KOPT-K1 (cell line): ENCODE results near the gene FZD4.
"Not testable (repeated sequence)": the region's sequence is repeated elsewhere in the genome, so short reads cannot be mapped to it uniquely, and the experiment has no call there.

Experiments
- H3K27ac ChIP-seq: fragments of 200-600 bp; sonication (generic); 2 replicates; pipeline ENCODE4 v1.5.1; 2016; ENCODE audit warnings: antibody characterized with exemption, mild to moderate bottlenecking, low read depth, low read length; ENCODE audit not compliant: poor library complexity, severe bottlenecking
- H3K36me3 ChIP-seq: fragments of 200-600 bp; sonication (generic); 2 replicates; pipeline ENCODE4 v1.5.1; 2017; ENCODE audit warnings: antibody characterized with exemption, mild to moderate bottlenecking, low read length, moderate library complexity; ENCODE audit not compliant: insufficient read depth
- H3K9me3 ChIP-seq: fragments of 200-600 bp; sonication (generic); 2 replicates; pipeline ENCODE4 v1.5.1; 2017; ENCODE audit warnings: antibody characterized with exemption, low read length, mild to moderate bottlenecking; ENCODE audit not compliant: insufficient read depth, poor library complexity, severe bottlenecking

Gene FZD4

DNA sequence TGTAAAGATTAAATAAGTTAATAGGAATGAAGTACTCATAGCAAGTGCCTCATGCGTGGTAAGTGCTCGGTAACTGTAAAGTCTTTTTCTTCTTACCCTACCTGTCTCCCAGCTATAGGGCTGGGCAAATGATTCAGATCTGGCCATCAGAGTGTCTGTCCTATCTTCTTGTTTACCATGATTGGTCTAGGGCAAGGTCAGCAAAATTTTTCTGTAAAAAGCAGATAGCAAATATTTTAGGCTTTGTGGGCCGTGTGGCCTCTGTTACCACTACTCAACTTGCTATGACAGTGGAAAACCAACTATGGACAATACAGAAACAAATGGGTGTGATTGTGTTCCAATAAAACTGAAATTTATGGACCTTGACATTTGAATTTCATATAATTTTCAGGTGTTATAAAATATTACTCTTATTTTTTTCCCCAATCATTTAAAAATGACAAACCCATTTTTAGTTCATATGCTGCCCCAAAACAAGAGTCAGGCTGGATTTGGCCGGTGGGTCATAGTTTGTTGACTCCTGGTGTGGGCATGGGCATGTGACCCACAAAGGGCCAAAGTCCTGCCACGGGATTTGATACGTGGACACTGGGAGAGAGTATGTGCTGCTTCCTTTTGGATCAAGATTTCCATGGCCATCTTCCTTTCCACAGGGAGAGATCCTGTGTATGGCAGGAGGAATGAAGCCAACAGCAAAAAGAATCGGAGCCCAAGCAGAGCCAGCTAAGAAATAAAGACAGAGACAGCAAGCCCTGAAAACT, 26.8 kb upstream of the FZD4 start:
- no peak overlapping the region for H3K27ac ChIP-seq
- H3K36me3 ChIP-seq: no peaks in the 10 kb centered on the region
- no peaks in the 10 kb centered on the region for H3K9me3 ChIP-seq

DNA sequence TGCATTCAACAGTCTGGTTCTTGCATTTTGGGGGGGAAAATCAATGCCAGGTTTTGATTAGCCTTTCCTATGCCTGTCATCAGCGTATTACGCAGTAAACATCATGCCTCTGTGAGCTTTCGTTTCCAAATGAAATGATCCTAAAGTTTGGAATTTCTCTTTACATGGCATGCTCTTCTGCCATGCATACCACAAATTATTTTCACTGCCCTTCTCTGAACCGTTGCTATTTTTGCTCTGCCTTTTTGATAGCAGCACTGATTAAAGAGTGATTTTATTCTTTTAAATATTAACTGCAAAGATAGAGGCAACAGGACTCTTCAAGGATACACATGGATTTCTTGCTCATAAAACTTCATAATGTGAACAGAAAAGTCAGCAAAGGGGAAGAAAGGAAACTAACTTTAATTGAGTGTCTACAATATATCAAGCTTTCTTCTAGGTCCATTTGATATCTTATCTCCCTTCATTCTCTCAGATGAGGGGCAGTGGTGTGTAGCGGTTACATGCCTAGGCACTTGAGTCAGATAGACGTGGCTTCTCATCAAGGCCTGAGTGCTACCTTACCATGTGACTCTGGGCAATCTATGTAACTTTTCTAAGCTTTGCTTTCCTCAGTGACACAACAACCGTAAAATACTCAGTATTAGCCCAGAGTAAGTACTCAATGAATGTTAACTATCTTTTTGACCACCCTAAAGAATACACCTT, 25.0 kb upstream of the FZD4 start:
- Histone ChIP-seq H3K36me3 (no peaks in the 10 kb centered on the region), H3K9me3 (no peaks in the 10 kb centered on the region), H3K27ac (no peak overlapping the region)

DNA sequence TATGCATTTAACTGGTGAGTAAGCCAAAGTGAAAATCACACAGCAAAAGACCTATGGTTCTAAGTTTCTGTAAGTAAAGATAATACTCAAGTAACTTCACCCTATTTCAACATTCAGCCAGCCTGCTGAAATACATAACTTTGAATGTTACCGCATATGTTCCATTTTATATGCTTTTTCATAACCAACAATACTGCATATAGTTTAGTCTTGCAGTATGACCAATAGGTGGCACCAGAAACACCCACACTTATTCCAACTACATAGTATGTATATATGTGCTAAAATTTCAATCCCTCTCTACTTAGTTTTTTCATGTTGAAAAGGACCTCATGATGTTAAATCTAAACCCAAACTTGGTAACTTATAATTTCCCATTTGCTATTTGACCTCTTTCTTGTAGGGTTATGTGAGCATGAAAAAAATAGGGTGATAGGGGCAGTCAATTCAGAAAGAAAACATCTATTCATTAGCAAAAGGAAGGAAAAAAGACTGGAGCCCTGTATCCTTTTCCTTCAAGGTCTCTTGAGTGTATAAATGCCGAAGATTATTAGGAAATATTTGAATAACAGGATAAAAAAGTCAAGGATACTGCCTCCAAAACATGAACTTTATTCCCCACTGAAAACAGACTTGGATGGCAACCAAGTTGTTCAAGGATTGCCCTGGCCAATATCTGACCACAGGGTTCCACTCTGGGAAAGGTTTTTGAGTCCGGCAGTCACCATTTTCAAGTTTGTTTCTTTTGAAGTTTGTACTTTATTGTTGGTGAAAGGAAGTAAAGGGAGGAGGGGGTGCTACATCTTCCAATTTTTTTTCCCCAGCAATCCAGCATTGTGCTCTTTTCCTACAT, 23.8 kb upstream of the FZD4 start:
- Histone ChIP-seq H3K9me3 (no peaks in the 10 kb centered on the region), H3K36me3 (no peaks in the 10 kb centered on the region), H3K27ac (no peak overlapping the region)

DNA sequence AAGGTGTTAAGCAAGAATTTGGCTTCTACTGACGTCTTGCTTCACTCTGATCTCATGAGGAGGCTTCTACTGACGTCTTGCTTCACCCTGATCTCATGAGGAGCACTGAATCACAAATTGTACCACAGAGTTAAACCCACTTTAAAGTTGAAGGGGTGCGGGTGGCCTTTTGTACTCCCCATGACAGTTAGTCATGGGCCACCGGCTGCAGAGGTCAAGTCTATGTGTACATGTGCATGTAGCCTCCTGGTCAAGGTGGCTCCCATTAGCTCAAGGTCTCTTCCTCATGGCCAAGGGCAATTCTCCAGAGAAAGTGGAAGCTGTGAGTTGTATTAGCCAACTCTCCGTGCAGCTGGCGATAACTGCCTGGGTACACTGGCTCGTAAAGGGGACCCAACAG, 23.1 kb upstream of the FZD4 start:
- H3K27ac ChIP-seq: no peak overlapping the region
- H3K9me3 ChIP-seq: peaks cover 7% of the 10 kb centered on the region
- H3K36me3 ChIP-seq: no peaks in the 10 kb centered on the region

DNA sequence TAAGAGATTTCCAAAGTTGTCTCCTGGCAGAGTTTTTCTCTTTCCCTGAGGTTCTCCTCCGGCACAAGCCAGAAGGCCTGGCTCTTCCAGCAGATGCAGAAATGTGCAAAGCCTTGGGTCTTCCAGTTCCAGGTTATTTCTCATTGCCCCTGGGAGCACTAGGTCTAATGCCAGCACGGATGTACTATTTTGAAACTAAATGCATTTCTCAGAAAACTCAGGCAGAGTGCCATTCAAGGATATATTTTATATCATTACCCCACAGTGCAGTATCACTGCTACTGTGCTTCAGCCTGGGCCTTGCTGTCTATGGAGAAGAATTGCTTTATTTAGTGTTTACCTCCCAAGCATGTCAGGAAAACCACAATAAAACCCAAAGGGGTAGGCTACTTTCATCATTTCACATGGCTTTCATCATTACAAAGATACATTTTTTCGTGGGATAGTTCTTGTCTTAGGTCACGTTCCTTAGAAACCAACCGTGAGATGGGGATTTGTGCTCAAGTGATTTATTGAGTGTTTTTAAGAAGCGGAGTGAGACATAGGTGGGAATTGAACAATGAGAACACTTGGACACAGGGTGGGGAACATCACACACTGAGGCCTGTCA, 22.4 kb upstream of the FZD4 start:
- Histone ChIP-seq H3K27ac (no peak overlapping the region), H3K9me3 (peaks cover 14% of the 10 kb centered on the region), H3K36me3 (no peaks in the 10 kb centered on the region)

DNA sequence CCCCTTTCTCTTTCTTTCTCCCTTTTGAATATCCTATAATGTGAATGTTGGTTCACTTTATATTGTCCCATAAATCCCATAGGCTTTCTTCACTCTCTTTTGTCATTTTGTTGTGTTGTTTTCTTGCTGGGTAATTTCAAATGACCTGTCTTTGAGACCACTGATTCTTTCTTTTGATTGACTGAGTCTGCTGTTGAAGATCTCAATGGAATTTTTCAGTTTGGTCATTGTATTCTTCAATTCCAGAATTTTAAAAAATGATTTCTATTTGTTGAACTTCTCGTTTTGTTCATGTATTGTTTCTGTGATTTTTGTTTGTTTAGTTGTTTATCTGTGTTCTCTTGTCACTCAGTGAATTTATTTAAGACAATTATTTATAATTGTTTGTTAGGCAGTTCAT, 17.5 kb upstream of the FZD4 start:
- Histone ChIP-seq H3K9me3 (peaks cover 14% of the 10 kb centered on the region), H3K36me3 (no peaks in the 10 kb centered on the region), H3K27ac (no peak overlapping the region)

DNA sequence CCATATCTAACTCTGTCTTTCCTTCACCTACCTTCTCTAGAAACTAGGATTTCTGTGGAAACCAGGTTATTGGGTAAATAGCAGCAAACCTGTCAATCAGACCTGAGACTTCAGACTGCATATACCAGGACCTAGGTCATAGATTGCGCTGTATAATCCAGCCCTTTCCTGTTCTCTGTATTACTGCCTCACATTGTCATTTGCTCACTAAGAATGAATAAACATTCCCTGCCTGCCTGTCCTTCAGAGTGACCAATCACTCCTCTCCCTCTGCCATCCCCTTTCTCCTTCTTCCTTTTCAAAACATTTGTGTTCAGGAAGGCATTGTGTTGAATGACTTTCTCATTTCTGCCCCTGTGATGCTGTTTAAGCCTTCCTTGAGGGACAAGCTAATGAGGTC, 14.1 kb upstream of the FZD4 start:
- Histone ChIP-seq H3K27ac (no peak overlapping the region), H3K9me3 (peaks cover 14% of the 10 kb centered on the region), H3K36me3 (no peaks in the 10 kb centered on the region)

DNA sequence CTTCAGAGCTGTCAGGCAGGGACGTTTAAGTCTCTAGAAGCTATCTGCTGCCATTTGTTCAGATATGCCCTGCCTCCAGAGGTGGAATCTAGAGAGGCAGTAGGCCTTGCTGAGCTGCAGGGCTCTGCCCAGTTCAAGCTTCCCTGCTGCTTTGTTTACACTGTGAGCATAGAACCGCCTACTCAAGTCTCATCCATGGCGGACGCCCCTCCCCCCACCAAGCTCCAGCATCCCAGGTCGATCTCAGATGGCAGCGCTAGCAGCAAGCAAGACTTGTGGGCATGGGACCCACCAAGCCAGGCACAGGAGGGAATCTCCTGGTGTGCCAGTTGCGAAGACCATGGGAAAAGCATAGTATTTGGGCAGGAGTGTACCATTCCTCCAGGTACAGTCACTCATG, 12.4 kb upstream of the FZD4 start:
- not testable (repeated sequence) for H3K27ac ChIP-seq, H3K9me3 ChIP-seq, H3K36me3 ChIP-seq

DNA sequence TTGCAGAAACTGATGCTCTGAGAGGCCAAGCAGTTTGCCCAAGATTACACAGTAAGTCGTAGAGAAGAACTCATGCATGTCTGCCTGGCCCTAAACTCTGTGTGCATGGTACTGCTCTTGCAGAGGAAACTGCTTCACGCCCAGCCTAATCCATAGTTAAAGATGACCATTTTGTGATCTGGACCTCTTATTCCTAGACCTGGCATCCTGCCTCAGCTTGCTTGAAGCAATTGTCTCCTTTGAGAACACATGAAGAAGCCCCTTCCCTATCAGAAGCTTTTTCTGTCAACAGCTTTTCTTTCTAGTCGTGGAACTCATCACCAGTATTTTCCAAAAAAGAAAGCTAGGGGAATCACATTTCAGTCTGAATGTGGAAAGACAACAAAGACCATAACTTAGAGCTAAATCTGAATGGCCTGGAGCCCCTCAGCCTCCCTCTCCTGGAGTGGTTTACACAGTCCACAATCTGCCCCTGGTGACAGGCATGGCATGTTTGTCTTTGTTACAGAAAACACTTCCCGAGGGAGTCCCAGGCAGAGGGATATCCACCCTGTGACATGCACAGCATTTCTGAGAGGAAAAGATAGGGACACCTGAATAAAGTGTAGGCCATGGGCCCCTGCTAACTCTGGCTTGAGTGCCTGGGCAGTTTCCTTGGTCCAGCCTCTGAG, 2.9 kb upstream of the FZD4 start:
- H3K36me3 ChIP-seq: no peaks in the 10 kb centered on the region
- H3K9me3 ChIP-seq: no peaks in the 10 kb centered on the region
- H3K27ac ChIP-seq: no peak overlapping the region

DNA sequence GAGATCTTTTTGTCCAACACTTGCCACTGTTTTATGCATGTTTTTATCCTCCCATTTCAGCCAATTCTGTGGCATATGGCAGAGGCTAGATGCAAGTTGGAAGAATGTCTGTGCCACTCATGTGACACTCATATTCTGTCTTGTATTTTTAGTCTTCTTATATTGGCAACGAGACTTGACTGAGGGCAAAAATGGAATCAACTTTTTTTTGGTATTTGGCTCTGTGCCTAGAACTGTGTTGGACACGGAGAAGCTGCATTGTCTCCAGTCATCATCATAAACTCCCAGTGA, 1.7 kb upstream of the FZD4 start:
- no peaks in the 10 kb centered on the region for H3K9me3 ChIP-seq
- no peaks in the 10 kb centered on the region for H3K36me3 ChIP-seq
- H3K27ac ChIP-seq: no peak overlapping the region

DNA sequence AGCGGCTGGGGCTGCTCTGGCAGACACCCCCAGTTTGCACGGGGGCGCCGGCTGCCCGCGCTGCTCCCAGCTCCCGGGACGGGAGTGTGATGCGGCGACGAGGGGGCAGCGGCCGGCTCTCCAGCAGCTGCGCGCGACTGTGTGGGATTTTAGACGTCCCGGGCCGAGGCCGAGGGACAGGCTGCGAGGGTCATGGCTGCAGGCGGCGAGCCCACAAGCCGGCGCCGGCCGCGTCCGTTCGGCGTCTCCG, 159 bp downstream of the FZD4 start:
- Histone ChIP-seq H3K27ac (no peak overlapping the region), H3K9me3 (no peaks in the 10 kb centered on the region), H3K36me3 (no peaks in the 10 kb centered on the region)

DNA sequence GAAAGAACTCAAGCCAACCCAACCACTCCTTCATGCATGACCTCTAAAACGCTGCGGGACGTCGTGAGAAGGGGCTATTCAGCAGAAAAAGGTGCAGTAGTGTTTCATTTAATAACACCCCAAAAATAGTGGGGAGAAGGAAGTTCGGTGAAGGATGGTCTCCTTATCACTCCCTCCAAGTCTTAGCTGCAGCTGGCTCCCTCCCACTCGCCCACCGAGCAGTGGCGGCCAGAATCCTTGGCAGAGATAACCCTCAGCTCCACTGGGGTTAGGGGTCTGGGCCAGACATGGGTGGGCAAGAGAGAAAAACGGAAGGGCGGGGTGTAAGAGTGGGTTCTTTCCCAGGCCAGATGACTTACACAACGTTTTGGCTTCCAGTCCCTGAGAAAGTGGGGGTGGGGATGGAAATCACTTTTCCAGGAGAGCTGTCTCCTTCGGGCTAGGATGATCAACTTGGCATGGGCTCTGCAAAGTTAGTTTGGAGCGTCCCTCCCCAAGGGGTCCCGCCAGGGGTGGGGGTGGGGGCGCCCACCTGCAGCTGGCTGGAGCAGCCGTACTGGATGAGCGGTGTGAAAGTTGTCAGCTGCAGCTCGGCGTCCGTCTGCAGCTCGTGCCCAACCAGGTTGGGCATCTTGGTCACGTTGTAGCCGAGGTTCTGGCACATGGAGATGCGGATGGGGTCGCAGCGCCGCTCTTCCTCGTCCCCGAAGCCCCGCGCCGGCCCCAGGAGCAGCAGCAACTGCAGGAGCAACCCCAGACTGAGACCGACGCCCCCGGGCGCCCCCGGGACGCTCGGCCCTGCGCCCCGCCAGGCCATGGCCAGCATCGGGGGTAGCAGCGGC, 705 bp downstream of the FZD4 start:
- Histone ChIP-seq H3K27ac (no peak overlapping the region), H3K9me3 (no peaks in the 10 kb centered on the region), H3K36me3 (no peaks in the 10 kb centered on the region)

DNA sequence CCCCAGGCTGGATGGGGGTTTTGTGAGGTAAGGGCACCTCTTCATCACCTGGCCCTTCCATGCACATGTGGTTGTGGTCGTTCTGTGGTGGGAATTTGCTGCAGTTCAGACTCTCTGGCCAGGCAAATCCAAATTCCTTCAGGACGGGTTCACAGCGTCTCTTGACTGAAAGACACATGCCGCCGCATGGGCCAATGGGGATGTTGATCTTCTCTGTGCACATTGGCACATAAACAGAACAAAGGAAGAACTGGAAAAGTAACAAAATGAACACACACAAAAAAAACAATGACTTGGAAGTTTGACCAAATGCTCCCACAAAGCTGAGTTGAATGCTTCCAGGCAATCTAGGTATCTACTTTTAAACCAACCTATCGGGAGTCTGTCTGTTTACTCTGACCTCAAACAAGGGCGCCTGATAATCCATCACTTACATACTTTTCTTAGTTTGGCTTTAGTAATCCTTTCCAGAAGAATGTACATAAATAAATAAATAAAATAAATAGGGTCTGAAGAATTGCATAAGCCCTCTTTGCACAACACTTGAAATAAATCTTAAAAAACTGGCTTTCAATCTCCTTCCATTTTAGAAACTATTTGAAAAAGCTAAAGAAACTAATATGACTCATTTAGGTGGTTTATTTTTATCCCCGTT, 2.8 kb downstream of the FZD4 start:
- H3K9me3 ChIP-seq: no peaks in the 10 kb centered on the region
- H3K36me3 ChIP-seq: no peaks in the 10 kb centered on the region
- H3K27ac ChIP-seq: no peak overlapping the region

DNA sequence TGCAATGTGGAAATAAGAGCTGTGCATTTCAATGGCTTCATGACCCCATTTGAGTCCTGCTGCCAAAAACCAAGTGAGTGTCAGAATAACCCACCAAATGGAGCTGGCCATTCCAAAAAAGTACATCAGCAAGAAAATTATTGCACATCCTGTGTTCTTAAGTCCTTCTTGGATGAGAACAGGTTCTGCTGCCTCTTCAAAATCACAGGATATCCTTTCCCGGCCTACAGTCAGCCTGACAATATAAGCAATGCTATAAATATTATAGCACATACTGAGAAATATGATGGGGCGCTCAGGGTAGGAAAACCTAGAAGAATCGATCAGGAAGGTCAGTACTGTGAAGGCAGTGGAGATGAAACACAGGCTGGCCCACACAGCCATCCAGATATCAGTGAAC, 3.5 kb downstream of the FZD4 start:
- no peaks in the 10 kb centered on the region for H3K36me3 ChIP-seq
- H3K27ac ChIP-seq: no peak overlapping the region
- no peaks in the 10 kb centered on the region for H3K9me3 ChIP-seq
